ENCODE measurements around the gene CXCL6.

CXCL6 gene

DNA sequence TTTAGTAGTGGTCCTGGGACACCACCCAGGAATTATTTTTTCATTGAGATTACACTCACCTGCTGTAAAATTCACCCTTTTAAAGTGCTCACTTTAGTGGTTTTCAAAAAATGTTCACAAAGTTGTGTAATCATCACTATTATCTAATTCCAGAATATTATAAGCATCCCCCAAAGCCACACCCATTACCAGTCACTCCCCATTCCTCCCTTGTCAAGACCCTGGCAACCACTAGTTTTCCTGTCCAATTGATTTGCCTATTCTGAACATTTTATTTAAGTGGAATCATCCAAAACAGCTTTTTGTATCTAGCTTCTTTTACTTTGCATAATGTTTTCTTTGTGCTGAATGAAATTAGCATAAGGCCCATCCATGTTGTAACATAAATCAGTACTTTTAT is 12.7 kb upstream of the CXCL6 start:
- no peak for ATAC-seq

DNA sequence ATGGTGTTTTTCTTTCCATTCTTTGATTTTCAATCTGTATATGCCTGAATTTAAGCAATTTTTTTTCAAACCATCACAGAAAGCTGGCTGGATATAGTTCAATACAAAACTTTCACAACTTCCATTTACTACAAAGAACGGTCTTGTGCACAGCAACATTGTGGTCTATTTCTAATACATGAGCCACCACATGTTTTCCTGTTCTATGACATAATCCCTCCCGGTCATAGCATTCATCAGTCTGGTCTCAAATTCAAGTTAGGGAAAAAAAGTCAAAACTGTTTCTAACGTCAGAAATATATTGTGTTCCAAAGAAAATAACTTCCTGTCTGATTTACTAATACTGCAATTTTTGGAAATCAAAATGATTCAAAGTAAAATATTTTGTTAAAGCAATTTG is 7.5 kb upstream of the CXCL6 start:
- no peak for TF ChIP-seq ZNF565 (CRISPR knock-in tag; conservative IDR thresholded peaks at IDR 0.05; ENCODE audit: low read depth)
- no peak for TF ChIP-seq ZNF70 (CRISPR knock-in tag; IDR thresholded peaks at IDR 0.05)
- no peak for TF ChIP-seq ISL1 (CRISPR knock-in tag; IDR thresholded peaks at IDR 0.05)
- TF ChIP-seq PPARA (CRISPR knock-in tag; IDR thresholded peaks at IDR 0.05; ENCODE audit: borderline replicate concordance): no peak
- no peak for TF ChIP-seq TCF4 (CRISPR knock-in tag; IDR thresholded peaks at IDR 0.05; ENCODE audit: borderline replicate concordance)
- TF ChIP-seq, protein P1, sequence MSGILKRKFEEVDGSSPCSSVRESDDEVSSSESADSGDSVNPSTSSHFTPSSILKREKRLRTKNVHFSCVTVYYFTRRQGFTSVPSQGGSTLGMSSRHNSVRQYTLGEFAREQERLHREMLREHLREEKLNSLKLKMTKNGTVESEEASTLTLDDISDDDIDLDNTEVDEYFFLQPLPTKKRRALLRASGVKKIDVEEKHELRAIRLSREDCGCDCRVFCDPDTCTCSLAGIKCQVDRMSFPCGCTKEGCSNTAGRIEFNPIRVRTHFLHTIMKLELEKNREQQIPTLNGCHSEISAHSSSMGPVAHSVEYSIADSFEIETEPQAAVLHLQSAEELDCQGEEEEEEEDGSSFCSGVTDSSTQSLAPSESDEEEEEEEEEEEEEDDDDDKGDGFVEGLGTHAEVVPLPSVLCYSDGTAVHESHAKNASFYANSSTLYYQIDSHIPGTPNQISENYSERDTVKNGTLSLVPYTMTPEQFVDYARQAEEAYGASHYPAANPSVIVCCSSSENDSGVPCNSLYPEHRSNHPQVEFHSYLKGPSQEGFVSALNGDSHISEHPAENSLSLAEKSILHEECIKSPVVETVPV (CRISPR knock-in tag; IDR thresholded peaks at IDR 0.05): no peak
- no peak for TF ChIP-seq ZC3H10 (CRISPR knock-in tag; IDR thresholded peaks at IDR 0.05)
- TF ChIP-seq, protein P2, sequence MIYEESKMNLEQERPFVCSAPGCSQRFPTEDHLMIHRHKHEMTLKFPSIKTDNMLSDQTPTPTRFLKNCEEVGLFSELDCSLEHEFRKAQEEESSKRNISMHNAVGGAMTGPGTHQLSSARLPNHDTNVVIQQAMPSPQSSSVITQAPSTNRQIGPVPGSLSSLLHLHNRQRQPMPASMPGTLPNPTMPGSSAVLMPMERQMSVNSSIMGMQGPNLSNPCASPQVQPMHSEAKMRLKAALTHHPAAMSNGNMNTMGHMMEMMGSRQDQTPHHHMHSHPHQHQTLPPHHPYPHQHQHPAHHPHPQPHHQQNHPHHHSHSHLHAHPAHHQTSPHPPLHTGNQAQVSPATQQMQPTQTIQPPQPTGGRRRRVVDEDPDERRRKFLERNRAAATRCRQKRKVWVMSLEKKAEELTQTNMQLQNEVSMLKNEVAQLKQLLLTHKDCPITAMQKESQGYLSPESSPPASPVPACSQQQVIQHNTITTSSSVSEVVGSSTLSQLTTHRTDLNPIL (CRISPR knock-in tag; IDR thresholded peaks at IDR 0.05; ENCODE audit: low read depth): no peak
- TF ChIP-seq, protein P3, sequence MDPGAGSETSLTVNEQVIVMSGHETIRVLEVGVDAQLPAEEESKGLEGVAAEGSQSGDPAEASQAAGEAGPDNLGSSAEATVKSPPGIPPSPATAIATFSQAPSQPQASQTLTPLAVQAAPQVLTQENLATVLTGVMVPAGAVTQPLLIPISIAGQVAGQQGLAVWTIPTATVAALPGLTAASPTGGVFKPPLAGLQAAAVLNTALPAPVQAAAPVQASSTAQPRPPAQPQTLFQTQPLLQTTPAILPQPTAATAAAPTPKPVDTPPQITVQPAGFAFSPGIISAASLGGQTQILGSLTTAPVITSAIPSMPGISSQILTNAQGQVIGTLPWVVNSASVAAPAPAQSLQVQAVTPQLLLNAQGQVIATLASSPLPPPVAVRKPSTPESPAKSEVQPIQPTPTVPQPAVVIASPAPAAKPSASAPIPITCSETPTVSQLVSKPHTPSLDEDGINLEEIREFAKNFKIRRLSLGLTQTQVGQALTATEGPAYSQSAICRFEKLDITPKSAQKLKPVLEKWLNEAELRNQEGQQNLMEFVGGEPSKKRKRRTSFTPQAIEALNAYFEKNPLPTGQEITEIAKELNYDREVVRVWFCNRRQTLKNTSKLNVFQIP (CRISPR knock-in tag; IDR thresholded peaks at IDR 0.05; ENCODE audit: borderline replicate concordance, low read depth): no peak
- TF ChIP-seq, protein P4, sequence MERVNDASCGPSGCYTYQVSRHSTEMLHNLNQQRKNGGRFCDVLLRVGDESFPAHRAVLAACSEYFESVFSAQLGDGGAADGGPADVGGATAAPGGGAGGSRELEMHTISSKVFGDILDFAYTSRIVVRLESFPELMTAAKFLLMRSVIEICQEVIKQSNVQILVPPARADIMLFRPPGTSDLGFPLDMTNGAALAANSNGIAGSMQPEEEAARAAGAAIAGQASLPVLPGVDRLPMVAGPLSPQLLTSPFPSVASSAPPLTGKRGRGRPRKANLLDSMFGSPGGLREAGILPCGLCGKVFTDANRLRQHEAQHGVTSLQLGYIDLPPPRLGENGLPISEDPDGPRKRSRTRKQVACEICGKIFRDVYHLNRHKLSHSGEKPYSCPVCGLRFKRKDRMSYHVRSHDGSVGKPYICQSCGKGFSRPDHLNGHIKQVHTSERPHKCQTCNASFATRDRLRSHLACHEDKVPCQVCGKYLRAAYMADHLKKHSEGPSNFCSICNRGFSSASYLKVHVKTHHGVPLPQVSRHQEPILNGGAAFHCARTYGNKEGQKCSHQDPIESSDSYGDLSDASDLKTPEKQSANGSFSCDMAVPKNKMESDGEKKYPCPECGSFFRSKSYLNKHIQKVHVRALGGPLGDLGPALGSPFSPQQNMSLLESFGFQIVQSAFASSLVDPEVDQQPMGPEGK (CRISPR knock-in tag; IDR thresholded peaks at IDR 0.05; ENCODE audit: borderline replicate concordance): no peak
- no peak for TF ChIP-seq ZFP3 (CRISPR knock-in tag; IDR thresholded peaks at IDR 0.05)
- TF ChIP-seq, protein P5, sequence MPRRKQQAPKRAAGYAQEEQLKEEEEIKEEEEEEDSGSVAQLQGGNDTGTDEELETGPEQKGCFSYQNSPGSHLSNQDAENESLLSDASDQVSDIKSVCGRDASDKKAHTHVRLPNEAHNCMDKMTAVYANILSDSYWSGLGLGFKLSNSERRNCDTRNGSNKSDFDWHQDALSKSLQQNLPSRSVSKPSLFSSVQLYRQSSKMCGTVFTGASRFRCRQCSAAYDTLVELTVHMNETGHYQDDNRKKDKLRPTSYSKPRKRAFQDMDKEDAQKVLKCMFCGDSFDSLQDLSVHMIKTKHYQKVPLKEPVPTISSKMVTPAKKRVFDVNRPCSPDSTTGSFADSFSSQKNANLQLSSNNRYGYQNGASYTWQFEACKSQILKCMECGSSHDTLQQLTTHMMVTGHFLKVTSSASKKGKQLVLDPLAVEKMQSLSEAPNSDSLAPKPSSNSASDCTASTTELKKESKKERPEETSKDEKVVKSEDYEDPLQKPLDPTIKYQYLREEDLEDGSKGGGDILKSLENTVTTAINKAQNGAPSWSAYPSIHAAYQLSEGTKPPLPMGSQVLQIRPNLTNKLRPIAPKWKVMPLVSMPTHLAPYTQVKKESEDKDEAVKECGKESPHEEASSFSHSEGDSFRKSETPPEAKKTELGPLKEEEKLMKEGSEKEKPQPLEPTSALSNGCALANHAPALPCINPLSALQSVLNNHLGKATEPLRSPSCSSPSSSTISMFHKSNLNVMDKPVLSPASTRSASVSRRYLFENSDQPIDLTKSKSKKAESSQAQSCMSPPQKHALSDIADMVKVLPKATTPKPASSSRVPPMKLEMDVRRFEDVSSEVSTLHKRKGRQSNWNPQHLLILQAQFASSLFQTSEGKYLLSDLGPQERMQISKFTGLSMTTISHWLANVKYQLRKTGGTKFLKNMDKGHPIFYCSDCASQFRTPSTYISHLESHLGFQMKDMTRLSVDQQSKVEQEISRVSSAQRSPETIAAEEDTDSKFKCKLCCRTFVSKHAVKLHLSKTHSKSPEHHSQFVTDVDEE (CRISPR knock-in tag; IDR thresholded peaks at IDR 0.05): no peak
- no peak for TF ChIP-seq ARNTL (CRISPR knock-in tag; IDR thresholded peaks at IDR 0.05; ENCODE audit: borderline replicate concordance, low read depth)
- TF ChIP-seq OSR1 (CRISPR knock-in tag; IDR thresholded peaks at IDR 0.05): no peak
- ATAC-seq: no peak

More for the DNA sequence above, 12.7 kb upstream of the CXCL6 start:
- TF ChIP-seq SNAI2 (CRISPR knock-in tag; IDR thresholded peaks at IDR 0.05) (no peak), GLIS3 (CRISPR knock-in tag; IDR thresholded peaks at IDR 0.05) (no peak), ZNF70 (CRISPR knock-in tag; IDR thresholded peaks at IDR 0.05) (no peak)
- TF ChIP-seq, protein P5 (CRISPR knock-in tag; IDR thresholded peaks at IDR 0.05): no peak
- TF ChIP-seq, protein P1 (CRISPR knock-in tag; IDR thresholded peaks at IDR 0.05): no peak
- TF ChIP-seq, protein P4 (CRISPR knock-in tag; IDR thresholded peaks at IDR 0.05; ENCODE audit: borderline replicate concordance): no peak
